GM06990 (cell line): ENCODE measurements around the gene MROH7.

ENCODE experiments used
- DNase-seq: peaks from one replicate; pipeline ENCODE4 v3.0.0-alpha.2; 2011; ENCODE audit not compliant: insufficient read length; ENCODE audit errors: extremely low read depth
- H3K27me3 ChIP-seq: replicated peaks from 2 replicates; pipeline ENCODE4 v1.6.0; 2011; ENCODE audit warnings: low read length; ENCODE audit not compliant: control insufficient read depth, insufficient read depth
- H3K36me3 ChIP-seq: 2 replicates; pipeline ENCODE4 v1.5.1; 2011; ENCODE audit warnings: low read length; ENCODE audit not compliant: control insufficient read depth, insufficient read depth
- H3K4me3 ChIP-seq: replicated peaks from 2 replicates; pipeline ENCODE4 v1.5.1; 2011; ENCODE audit warnings: low read depth, mild to moderate bottlenecking, control low read depth, low read length
- TF ChIP-seq, protein P1 (sequence below): IDR thresholded peaks from 2 replicates; pipeline ENCODE4 v1.5.1; 2011; ENCODE audit warnings: low read length, control low read depth, mild to moderate bottlenecking, inconsistent platforms; ENCODE audit not compliant: insufficient read depth, poor library complexity, severe bottlenecking

MROH7 gene

DNA sequence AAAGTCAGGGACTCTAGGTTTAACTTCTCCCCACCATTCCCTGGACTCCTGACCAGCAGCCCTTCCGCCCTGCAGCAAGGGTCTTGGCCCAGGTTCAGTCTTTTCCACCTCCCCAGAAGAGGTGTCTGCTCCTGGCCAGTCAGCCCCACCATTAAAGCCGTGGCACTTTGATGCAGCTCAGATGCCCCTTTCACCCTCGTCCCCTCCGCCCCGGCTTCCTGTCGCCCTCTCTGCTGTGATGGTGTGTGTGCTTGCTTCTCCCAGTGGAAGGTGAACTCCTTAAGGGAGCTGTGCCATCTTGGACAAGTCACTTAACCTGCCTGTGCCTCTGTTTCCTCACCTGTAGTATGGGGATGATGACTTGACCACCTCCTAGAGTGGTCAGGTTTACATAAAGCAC, 56.3 kb downstream of the MROH7 start:
- TF ChIP-seq, protein P1, sequence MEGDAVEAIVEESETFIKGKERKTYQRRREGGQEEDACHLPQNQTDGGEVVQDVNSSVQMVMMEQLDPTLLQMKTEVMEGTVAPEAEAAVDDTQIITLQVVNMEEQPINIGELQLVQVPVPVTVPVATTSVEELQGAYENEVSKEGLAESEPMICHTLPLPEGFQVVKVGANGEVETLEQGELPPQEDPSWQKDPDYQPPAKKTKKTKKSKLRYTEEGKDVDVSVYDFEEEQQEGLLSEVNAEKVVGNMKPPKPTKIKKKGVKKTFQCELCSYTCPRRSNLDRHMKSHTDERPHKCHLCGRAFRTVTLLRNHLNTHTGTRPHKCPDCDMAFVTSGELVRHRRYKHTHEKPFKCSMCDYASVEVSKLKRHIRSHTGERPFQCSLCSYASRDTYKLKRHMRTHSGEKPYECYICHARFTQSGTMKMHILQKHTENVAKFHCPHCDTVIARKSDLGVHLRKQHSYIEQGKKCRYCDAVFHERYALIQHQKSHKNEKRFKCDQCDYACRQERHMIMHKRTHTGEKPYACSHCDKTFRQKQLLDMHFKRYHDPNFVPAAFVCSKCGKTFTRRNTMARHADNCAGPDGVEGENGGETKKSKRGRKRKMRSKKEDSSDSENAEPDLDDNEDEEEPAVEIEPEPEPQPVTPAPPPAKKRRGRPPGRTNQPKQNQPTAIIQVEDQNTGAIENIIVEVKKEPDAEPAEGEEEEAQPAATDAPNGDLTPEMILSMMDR = no peak
- no peaks in the 10 kb centered on the region; the same call in 1 of the 2 replicates for H3K27me3 ChIP-seq
- DNase-seq = no peak
- no peak overlapping the region for H3K4me3 ChIP-seq
- H3K36me3 ChIP-seq = no peaks in the 10 kb centered on the region

DNA sequence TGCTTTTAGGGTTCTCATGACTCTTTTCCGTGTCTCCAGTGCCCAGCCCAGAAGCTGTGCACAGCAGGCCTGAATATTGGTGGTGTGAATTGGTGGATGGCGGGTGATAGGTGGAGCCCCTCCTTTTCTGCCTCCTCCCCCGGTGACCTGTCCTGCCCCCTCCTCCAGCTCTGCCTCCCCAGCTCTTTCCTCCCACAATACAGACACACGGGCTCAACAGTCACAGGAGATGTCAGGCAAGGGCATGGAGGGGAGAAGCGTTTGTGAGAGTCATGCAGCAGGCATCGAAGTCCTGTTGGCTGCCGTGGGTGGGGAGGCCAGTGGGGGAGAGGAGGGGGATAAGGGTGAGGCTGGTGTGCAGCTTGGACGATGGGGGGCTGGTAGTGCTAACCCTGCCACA, 56.8 kb downstream of the MROH7 start:
- no peak for DNase-seq
- H3K27me3 ChIP-seq = no peaks in the 10 kb centered on the region; the same call in 1 of the 2 replicates
- H3K4me3 ChIP-seq = no peak overlapping the region
- TF ChIP-seq, protein P1 = no peak
- no peaks in the 10 kb centered on the region for H3K36me3 ChIP-seq

DNA sequence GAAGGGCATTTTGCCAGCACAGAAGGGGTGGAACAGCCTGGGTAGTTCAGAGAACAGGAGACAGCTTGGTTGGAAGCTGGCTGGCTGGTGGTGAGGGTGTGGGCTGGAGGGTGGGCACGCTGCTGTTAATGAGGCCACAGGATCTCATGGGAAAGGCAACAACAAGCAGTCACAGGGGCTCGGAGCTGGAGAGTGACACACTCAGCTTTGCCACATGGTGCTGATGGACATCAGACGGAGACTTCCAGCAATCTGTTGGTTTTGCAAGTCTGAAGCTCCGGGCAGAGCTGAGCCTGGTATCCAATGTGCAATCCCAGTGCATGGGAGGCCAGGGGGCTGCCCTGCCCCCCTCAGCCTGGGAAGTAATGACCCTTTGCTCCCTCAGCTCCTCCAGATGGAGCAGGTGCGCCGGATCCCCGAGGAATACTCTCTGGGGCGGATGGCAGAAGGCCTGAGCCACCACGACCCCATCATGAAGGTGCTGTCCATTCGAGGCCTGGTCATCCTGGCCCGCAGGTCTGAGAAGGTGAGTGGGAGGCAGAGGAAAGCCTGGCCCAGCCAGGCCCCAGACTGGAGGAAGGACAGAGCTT, 58.4 kb downstream of the MROH7 start:
- H3K27me3 ChIP-seq = no peaks in the 10 kb centered on the region; the same call in 1 of the 2 replicates
- no peaks in the 10 kb centered on the region for H3K36me3 ChIP-seq
- no peak overlapping the region for H3K4me3 ChIP-seq
- no peak for DNase-seq
- TF ChIP-seq, protein P1 = no peak

DNA sequence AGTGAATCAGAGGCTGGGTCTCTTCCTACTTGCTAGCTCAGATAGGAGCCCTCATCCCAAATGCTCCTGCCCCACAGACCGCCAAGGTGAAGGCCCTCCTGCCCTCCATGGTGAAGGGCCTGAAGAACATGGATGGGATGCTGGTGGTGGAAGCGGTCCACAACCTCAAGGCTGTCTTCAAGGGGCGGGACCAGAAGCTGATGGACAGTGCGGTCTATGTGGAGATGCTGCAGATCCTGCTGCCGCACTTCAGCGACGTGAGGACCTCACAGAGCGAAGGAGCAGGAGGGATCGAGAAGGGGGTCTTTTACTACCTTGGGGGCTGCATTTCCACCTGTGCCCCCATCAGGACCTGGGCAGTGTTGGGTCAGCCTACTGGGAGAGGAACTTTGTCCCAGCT, 59.5 kb downstream of the MROH7 start:
- TF ChIP-seq, protein P1 = no peak
- Histone ChIP-seq H3K4me3 (no peak overlapping the region), H3K27me3 (no peaks in the 10 kb centered on the region; the same call in 1 of the 2 replicates), H3K36me3 (no peaks in the 10 kb centered on the region)
- no peak for DNase-seq

DNA sequence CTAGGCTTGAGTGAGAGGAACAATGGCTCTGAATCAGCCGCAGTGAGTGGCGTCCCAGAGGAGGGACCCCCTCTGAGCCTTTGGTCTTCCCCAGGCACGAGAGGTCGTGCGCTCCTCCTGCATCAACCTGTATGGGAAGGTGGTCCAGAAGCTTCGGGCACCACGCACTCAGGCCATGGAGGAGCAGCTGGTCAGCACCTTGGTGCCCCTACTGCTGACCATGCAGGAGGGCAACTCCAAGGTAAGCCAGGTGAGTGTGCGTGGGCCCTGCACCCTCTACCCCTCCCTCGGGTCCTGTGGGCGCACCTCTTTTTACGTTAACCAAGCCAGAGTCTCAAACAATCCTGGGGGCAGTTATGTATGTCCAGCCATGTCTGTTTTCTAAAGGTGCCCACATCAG, 60.4 kb downstream of the MROH7 start:
- Histone ChIP-seq H3K27me3 (no peaks in the 10 kb centered on the region; the same call in 1 of the 2 replicates), H3K4me3 (no peak overlapping the region), H3K36me3 (no peaks in the 10 kb centered on the region)
- TF ChIP-seq, protein P1 = no peak
- no peak for DNase-seq

DNA sequence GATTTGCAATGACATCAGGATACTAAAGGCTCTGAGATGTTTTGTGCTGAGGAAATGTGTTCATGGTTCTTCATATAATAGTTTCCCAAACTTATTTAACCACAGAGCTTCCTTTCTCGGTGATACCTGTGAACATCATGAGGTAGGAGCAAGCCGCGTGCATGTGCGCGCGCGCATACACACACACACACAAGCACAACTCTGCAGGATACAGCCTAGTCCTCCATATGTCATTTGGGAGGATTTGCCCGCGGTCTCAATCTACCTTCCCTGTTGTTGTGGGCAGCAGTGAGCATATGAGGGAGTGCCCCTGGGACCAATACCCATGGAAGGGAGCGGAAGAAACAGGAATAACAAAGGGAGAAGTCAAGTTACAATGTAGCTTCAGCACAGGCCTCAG, 61.9 kb downstream of the MROH7 start:
- H3K27me3 ChIP-seq = no peaks in the 10 kb centered on the region; the same call in 1 of the 2 replicates
- H3K4me3 ChIP-seq = no peak overlapping the region
- no peak for DNase-seq
- TF ChIP-seq, protein P1 = no peak
- no peaks in the 10 kb centered on the region for H3K36me3 ChIP-seq
